H9 (cell line): ENCODE data around the gene OTOGL. TPM values are rescaled to one million over a fixed set of nuclear protein-coding genes. Genes with fewer than 3 reads are reported as not detected.

Experiments used
- DNase-seq: peaks from one replicate; pipeline ENCODE4 v3.0.0-alpha.2; 2017
- H2AFZ ChIP-seq: one replicate; pipeline ENCODE4 v1.6.1; 2013; ENCODE audit warnings: mild to moderate bottlenecking, low read length, control low read depth, moderate library complexity
- H2AK5ac ChIP-seq: 2 replicates; pipeline ENCODE4 v1.6.1; 2013; ENCODE audit warnings: low read length, control low read depth, mixed read lengths; ENCODE audit not compliant: insufficient read length
- H2BK120ac ChIP-seq: one replicate; pipeline ENCODE4 v1.6.1; 2013; ENCODE audit warnings: low read depth, mild to moderate bottlenecking, low read length, control low read depth, inconsistent platforms; ENCODE audit not compliant: poor library complexity, severe bottlenecking
- H2BK12ac ChIP-seq: 2 replicates; pipeline ENCODE4 v1.6.1; 2013; ENCODE audit warnings: low read length, control low read depth, mixed read lengths, low read depth; ENCODE audit not compliant: insufficient read length
- H2BK15ac ChIP-seq: 2 replicates; pipeline ENCODE4 v1.6.1; 2013; ENCODE audit warnings: low read depth, low read length, control low read depth
- H2BK20ac ChIP-seq: one replicate; pipeline ENCODE4 v1.6.1; 2013; ENCODE audit warnings: low read depth, mild to moderate bottlenecking, low read length, control low read depth, inconsistent platforms; ENCODE audit not compliant: poor library complexity, severe bottlenecking
- H2BK5ac ChIP-seq: 2 replicates; pipeline ENCODE4 v1.6.1; 2013; ENCODE audit warnings: low read length, control low read depth, mixed read lengths; ENCODE audit not compliant: insufficient read length
- H3K14ac ChIP-seq: 2 replicates; pipeline ENCODE4 v1.6.1; 2013; ENCODE audit warnings: low read length, control low read depth; ENCODE audit not compliant: insufficient read depth
- H3K18ac ChIP-seq: 2 replicates; pipeline ENCODE4 v1.6.1; 2013; ENCODE audit warnings: low read depth, mild to moderate bottlenecking, mixed read lengths, low read length, control low read depth; ENCODE audit not compliant: insufficient read length
- H3K23ac ChIP-seq: 2 replicates; pipeline ENCODE4 v1.6.1; 2013; ENCODE audit warnings: low read length, control low read depth, mixed read lengths, low read depth; ENCODE audit not compliant: insufficient read length
- H3K23me2 ChIP-seq: 2 replicates; pipeline ENCODE4 v1.6.1; 2013; ENCODE audit warnings: low read depth, mild to moderate bottlenecking, mixed read lengths, low read length, control low read depth; ENCODE audit not compliant: insufficient read length, poor library complexity, severe bottlenecking
- H3K27ac ChIP-seq: 2 replicates; pipeline ENCODE4 v1.5.1; 2013; ENCODE audit warnings: low read length, control low read depth, mixed read lengths, low read depth; ENCODE audit not compliant: insufficient read length
- H3K27me3 ChIP-seq: 2 replicates; pipeline ENCODE4 v1.6.1; 2013; ENCODE audit warnings: low read length, control low read depth, inconsistent platforms; ENCODE audit not compliant: insufficient read depth
- H3K4ac ChIP-seq: 2 replicates; pipeline ENCODE4 v1.6.1; 2013; ENCODE audit warnings: low read depth, mild to moderate bottlenecking, control low read depth, inconsistent platforms, low read length, moderate library complexity
- H3K4me1 ChIP-seq: 2 replicates; pipeline ENCODE4 v1.6.1; 2013; ENCODE audit warnings: low read length, control low read depth, inconsistent platforms; ENCODE audit not compliant: insufficient read depth
- H3K4me2 ChIP-seq: 2 replicates; pipeline ENCODE4 v1.6.1; 2013; ENCODE audit warnings: low read length, control low read depth, mixed read lengths; ENCODE audit not compliant: insufficient read length, insufficient read depth
- H3K56ac ChIP-seq: 2 replicates; pipeline ENCODE4 v1.6.1; 2013; ENCODE audit warnings: low read depth, mild to moderate bottlenecking, mixed read lengths, low read length, control low read depth; ENCODE audit not compliant: insufficient read length
- H3K79me1 ChIP-seq: 2 replicates; pipeline ENCODE4 v1.6.1; 2013; ENCODE audit warnings: low read depth, mild to moderate bottlenecking, moderate library complexity, low read length, control low read depth, inconsistent platforms; ENCODE audit not compliant: insufficient read depth, poor library complexity, severe bottlenecking
- H3K79me2 ChIP-seq: 2 replicates; pipeline ENCODE4 v1.6.1; 2013; ENCODE audit warnings: low read length, control low read depth, inconsistent platforms; ENCODE audit not compliant: insufficient read depth
- H3K9ac ChIP-seq: 2 replicates; pipeline ENCODE4 v1.6.1; 2013; ENCODE audit warnings: low read length, control low read depth, mixed read lengths; ENCODE audit not compliant: insufficient read length; ENCODE audit errors: extremely low read depth
- H3K9me3 ChIP-seq: one replicate; pipeline ENCODE4 v1.6.1; 2013; ENCODE audit warnings: low read depth, low read length, inconsistent platforms; ENCODE audit not compliant: control insufficient read depth
- H3T11ph ChIP-seq: one replicate; pipeline ENCODE4 v1.6.1; 2013; ENCODE audit warnings: mild to moderate bottlenecking, low read length, control low read depth, inconsistent platforms
- H4K20me1 ChIP-seq: one replicate; pipeline ENCODE4 v1.6.1; 2013; ENCODE audit not compliant: control insufficient read depth, insufficient read length, insufficient read depth
- H4K5ac ChIP-seq: 2 replicates; pipeline ENCODE4 v1.6.1; 2013; ENCODE audit warnings: low read depth, mild to moderate bottlenecking, mixed read lengths, low read length, control low read depth; ENCODE audit not compliant: insufficient read length
- H4K8ac ChIP-seq: replicated peaks from 2 replicates; pipeline ENCODE4 v1.6.1; 2013; ENCODE audit warnings: low read length, control low read depth, mixed read lengths, low read depth; ENCODE audit not compliant: insufficient read length
- H4K91ac ChIP-seq: 2 replicates; pipeline ENCODE4 v1.6.1; 2013; ENCODE audit warnings: low read depth, mild to moderate bottlenecking, moderate library complexity, mixed read lengths, low read length, control low read depth; ENCODE audit not compliant: insufficient read length
- H3K27ac Mint-ChIP-seq, 3 experiments: 2 replicates in 2 of 3; 3 replicates in 1 of 3; pipeline ENCODE4 v1.8.0; 2020 to 2021; ENCODE audit warnings: mixed read lengths in 3 of 3, mild to moderate bottlenecking in 1 of 3, moderate library complexity in 1 of 3
- H3K27me3 Mint-ChIP-seq: 2 replicates; pipeline ENCODE4 v1.8.0; 2021; ENCODE audit warnings: low read depth, mild to moderate bottlenecking, moderate library complexity, mixed read lengths
- H3K36me3 Mint-ChIP-seq, 3 experiments: 2 replicates in 2 of 3; 3 replicates in 1 of 3; pipeline ENCODE4 v1.8.0; 2020 to 2021; ENCODE audit warnings: low read depth in 3 of 3, mixed read lengths in 3 of 3; ENCODE audit not compliant: insufficient read depth in 1 of 3
- H3K4me1 Mint-ChIP-seq, 2 experiments: 2 replicates each; pipeline ENCODE4 v1.8.0; 2020; ENCODE audit warnings: mixed read lengths in 2 of 2
- H3K4me3 Mint-ChIP-seq, 2 experiments: 2 replicates in 1 of 2; 3 replicates in 1 of 2; pipeline ENCODE4 v1.8.0; 2020 to 2021; ENCODE audit warnings: mild to moderate bottlenecking in 2 of 2, mixed read lengths in 2 of 2, moderate library complexity in 1 of 2
- H3K9me3 Mint-ChIP-seq, 2 experiments: 2 replicates in 1 of 2; 3 replicates in 1 of 2; pipeline ENCODE4 v1.8.0; 2020; ENCODE audit warnings: mild to moderate bottlenecking in 2 of 2, mixed read lengths in 2 of 2, moderate library complexity in 1 of 2
- CTCF ChIP-seq: fragments of 200-600 bp; sonication (generic); conservative IDR thresholded peaks from 3 replicates; pipeline ENCODE4 v1.8.0; 2021; ENCODE audit warnings: antibody characterized with exemption, mild to moderate bottlenecking
- WGBS: extraction: QIAGEN DNeasy Blood & Tissue Kit; methylation state at CpG from one replicate; pipeline ENCODE4 v1.1.7; 2013; ENCODE audit warnings: missing lambda C conversion rate, low lambda C conversion rate, mixed read lengths; ENCODE audit not compliant: insufficient read length; ENCODE audit errors: extremely low coverage; 5-methylcytosine and 5-hydroxymethylcytosine counted together
- total RNA-seq: library from RNA; stranded (reverse); gene quantifications from 2 replicates; pipeline ENCODE4 v1.2.1, GENCODE V29; 2021

The OTOGL gene
- total RNA-seq, 1 experiment from 2014 or later = 0.11 TPM

DNA sequence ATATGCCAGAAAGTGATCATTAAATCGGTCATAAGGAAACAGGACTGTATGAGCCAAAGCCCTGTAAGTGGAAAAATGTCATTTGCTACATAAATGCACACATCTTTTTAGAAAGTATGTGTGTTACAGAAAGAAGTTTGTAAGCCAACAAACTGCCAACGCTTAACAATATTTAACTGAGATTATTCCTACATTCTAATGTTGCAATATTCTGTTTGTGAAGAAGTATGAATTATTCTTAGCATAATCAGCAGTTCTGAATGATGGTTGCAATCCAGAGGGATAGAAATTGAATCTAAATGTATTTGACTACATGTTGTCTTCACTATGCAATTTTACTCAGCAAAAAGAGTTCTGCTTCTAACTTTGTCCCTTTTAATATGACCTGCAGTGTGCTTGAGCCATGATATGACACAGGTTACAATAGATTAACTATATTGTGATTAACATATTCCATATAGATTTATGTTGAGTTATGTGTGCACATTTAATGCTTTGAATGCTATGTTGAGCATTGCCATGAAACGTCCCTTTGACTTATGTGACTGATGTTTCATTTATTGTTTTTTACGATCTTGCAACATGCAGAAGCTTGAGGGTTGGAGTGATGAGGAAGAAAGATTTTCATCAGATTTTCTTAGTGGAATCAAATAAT lies 277.9 kb downstream of the OTOGL start:
- Histone ChIP-seq H3K27me3 (no peaks in the 10 kb centered on the region), H4K5ac (no peak overlapping the region), H3K9me3 (no peaks in the 10 kb centered on the region), H3T11ph (no peak overlapping the region), H3K56ac (no peak overlapping the region), H3K23ac (no peak overlapping the region), H3K27ac (no peak overlapping the region), H2AFZ (no peak overlapping the region), H2AK5ac (no peak overlapping the region), H2BK5ac (no peak overlapping the region), H4K20me1 (no peaks in the 10 kb centered on the region), H3K23me2 (no peaks in the 10 kb centered on the region), H3K9ac (no peak overlapping the region), H2BK120ac (no peak overlapping the region), H2BK15ac (no peak overlapping the region), H4K91ac (no peak overlapping the region), H4K8ac (no peak overlapping the region), H3K79me2 (no peaks in the 10 kb centered on the region), H2BK12ac (no peak overlapping the region), H3K18ac (no peak overlapping the region), H3K14ac (no peak overlapping the region), H3K4ac (no peak overlapping the region), H3K4me1 (no peaks in the 10 kb centered on the region), H3K79me1 (no peaks in the 10 kb centered on the region), H3K4me2 (no peak overlapping the region), H2BK20ac (no peak overlapping the region)
- Mint-ChIP-seq H3K4me3 (no peak overlapping the region), H3K4me1 (0 out of 4 replicates have a peak, but pooled peaks cover 0 to 3% of the 10 kb centered on the region in 2 experiments), H3K27ac (no peak overlapping the region), H3K36me3 (no peaks in the 10 kb centered on the region), H3K27me3 (no peaks in the 10 kb centered on the region; the same call in 1 of the 2 replicates), H3K9me3 (no peaks in the 10 kb centered on the region)
- TF ChIP-seq CTCF = no peak
- no CpG with 5 or more reads among the region's 4 CpGs for WGBS
- no peak for DNase-seq
